GM19351 (cell line): Measurements from ENCODE around the gene PRMT7.
A peak's percentile ranks its signal among the peaks of the same experiment; 100 is the strongest.

Experiments used
- ATAC-seq: cut with Tn5 transposase; IDR thresholded peaks from one replicate; pipeline ENCODE4 v1.9.1; 2021; ENCODE audit warnings: mild to moderate bottlenecking, moderate library complexity; ENCODE audit not compliant: unreplicated experiment

Gene PRMT7, protein sequence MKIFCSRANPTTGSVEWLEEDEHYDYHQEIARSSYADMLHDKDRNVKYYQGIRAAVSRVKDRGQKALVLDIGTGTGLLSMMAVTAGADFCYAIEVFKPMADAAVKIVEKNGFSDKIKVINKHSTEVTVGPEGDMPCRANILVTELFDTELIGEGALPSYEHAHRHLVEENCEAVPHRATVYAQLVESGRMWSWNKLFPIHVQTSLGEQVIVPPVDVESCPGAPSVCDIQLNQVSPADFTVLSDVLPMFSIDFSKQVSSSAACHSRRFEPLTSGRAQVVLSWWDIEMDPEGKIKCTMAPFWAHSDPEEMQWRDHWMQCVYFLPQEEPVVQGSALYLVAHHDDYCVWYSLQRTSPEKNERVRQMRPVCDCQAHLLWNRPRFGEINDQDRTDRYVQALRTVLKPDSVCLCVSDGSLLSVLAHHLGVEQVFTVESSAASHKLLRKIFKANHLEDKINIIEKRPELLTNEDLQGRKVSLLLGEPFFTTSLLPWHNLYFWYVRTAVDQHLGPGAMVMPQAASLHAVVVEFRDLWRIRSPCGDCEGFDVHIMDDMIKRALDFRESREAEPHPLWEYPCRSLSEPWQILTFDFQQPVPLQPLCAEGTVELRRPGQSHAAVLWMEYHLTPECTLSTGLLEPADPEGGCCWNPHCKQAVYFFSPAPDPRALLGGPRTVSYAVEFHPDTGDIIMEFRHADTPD

GRCh38 chr16:68310774-68311511 is at the start of gene PRMT7, which contains the start of gene SLC7A6OS:
Gene PRMT7 (plus strand): TSS chr16:68311019. CDS start chr16:68315980, 4,961 bp downstream.
Gene SLC7A6OS (minus strand): TSS chr16:68310946. CDS start chr16:68310926, 20 bp downstream.
- peak; percentile 95 for ATAC-seq

DNA sequence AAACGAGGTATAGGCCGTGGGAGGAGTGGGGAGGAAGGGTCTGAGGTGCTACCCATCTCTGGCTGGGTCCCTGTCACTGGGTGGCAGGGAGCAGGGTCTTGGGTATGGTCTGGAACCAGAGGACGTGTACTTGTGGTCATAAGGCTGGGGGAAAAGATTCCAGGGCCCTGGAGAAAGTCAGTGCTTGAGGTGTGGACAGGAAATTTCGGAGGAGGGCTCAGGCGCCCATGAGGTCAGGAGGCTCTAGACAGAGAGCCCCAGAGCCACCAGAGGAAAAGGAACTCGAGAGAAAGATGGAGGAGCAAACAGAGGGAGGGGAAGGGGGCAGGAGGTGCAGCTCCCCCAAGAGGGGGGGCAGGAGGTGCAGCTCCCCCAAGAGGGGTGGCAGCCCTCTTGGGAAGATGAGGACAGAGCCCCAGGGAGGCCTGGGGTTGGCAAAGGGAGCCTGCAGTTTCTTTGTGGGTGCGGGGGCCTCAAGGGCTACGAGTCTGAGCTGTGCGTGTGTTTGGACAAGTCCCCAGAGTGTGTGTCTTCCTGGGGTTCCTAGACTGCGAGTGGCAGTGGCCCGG is 47.2 kb upstream of the PRMT7 start:
- no peak for ATAC-seq

GRCh38 chr16:68264128-68265077 is 46.4 kb upstream of the PRMT7 start, which contains the start of gene SLC7A6:
Gene SLC7A6 (plus strand): TSS chr16:68264526. CDS start chr16:68274727, 10,201 bp downstream.
- ATAC-seq, result peak; percentile 67

DNA sequence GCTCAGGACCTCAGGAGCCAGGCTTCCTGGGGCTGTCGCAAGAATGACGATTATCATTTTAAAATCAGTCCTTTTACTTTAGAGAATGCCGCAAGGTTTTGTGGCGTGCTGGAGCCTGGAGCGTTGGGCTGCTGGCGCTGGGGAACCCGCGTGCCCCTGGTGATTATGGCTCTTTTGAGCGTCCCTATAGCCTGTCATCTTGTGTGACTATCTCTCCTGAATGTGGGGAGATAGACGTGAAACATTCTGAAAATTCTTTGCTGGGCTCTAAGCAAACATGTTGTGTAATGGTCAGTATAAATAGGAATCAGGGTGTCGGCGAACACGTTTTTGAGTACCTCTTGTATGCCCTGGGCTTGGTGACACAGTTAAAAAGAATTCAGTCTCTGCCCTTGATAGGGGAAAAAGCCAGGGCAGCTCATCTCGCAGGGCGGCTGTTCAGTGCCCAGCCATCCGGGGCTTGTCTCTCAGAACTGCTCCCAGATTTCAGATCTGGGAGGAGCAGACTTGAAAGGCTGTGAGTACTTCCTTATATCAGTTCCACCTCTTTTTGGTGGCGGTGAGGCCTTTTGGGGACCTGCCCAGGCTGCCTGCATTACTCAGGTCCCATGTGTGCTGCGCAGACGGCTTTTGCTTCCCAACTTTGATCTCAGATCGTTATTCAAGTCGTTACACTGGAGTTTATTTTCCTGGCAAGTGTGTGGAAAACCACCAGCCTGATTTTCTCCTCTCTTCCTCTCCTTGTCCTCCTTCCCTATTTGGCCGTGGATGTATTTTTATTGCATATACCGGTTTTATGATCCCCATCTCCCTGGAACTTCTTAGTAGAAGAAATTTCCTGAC is 45.5 kb upstream of the PRMT7 start:
- peak; percentile 4 for ATAC-seq

DNA sequence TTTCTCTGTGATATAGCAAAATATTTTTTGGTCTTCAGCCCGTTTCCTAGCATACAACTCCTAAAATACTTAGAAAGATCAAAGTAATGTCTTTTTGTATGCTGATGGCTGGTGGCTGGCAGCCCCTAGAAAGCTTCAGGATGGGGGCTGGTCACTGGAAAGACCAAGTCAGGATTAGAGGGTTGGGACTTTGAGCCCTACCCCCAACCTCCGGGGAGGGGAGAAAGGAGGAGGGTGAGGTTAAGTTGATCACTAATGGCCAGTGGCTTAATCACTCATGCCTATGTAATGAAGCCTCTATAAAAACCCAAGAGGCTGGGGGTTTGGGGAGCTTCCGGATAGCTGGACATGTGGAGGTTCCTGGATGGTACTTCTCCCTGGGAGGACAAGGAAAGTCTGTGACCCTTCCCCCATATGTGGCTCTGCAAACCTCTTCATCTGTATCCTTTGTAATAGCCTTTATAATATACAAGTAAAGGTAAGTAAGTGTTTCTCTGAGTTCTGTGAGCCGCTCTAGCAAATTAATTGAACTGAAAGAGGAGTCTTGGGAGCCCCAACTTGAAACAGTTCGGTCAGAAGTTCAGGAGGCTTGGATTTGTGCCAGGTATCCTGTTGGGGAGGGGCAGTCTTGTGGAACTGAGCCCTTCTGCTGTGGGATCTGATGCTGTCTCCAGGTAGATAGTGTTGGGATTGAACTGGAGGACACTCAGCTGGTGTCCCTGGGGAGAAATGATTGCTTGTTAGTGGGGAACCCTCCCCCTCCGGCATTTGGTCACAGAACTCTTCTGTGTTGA is 43.0 kb upstream of the PRMT7 start:
- no peak for ATAC-seq

GRCh38 chr16:68269793-68270192 is 41.0 kb upstream of the PRMT7 start:
- no peak for ATAC-seq

GRCh38 chr16:68270353-68270752 is 40.5 kb upstream of the PRMT7 start:
- ATAC-seq, result no peak

- ATAC-seq, result no peak
Measured at GRCh38 chr16:68272507-68273209, 38.2 kb upstream of the PRMT7 start.

GRCh38 chr16:68273459-68273858 is 37.4 kb upstream of the PRMT7 start:
- no peak for ATAC-seq

DNA sequence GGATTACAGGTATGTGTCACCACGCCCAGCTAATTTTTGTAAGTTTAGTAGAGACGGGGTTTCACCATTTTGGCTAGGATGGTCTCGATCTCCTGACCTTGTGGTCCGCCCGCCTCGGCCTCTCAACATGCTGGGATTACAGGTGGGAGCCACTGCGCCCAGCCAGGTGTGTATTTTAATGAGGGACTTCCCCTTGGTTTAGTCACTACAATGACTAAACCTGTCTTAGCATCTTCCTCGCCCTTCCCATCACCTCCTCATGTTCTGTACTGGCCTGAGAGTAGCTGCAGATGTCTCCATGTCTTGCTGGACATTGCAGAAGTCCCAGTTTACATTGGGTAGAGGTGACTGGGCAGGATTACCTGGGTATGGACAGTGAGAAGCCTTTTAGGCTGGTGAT is 36.9 kb upstream of the PRMT7 start:
- ATAC-seq, result no peak

- ATAC-seq, result no peak
Measured at GRCh38 chr16:68274441-68274840, 36.4 kb upstream of the PRMT7 start.

DNA sequence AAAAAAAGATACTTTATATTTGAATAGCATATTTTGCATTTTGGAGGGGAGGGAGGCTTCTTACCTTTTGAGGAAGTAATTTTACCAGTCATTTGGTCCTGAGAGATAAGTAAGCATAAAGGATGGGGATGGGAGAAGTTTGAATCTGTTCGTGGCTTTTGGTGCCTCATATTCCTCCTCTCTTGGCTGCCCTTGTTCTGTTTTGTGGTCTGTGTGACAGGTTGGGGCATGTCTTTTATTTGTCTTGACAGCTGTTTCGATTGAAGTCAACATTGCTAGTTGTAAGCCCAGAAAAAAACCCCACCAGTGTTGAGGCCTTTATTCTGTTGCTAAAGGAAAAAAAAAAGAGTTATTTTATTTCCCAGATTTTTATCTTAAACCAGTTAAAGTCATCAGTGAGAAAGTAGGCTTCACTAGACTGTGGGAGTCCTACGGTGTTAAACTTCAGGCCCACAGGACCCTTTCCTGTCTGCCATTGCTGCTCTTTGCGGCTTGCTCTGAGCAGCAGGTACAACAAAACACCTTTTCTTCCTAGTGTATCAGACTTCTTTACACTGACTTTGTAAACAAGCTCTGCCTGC is 35.1 kb upstream of the PRMT7 start:
- ATAC-seq, result peak; percentile 66

GRCh38 chr16:68276223-68276622 is 34.6 kb upstream of the PRMT7 start:
- ATAC-seq, result no peak

DNA sequence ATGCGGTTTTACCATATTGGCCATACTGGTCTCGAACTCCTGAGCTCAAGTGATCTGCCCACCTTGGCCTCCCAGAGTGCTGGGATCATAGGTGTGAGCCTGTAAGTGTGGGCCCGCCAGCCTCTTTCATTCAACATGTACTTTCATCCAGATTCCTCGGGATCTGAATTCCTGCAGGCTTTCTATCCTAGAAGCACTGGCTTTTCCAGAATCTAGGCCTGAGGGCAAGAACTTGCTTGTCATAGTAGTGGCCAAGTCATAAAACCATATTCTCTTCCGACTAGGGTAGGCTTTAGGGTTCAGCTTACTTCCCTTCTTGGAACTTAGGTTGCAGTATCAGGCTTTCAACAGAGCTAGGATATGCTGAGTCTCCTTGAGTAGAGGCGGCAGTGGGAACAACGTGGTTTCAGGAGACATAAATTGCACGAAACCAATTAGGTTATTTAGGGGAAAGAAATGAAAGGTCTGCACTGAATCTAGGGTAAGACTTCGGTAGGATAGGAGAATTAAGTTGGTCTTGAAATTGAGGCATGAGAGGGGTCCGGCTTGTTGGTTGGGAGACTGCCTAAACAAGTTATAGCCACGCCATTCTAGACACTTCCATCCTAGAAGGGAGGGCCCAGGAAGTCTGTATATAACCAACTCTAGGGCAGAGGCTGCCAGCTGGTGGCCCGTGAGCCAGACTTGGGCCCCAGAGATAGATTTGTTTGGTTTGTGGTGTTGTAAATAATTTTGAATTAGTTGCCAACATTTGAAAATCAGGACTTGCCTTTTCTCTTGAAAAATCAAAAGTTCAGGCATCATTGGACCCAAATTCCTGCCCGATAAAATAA is 30.9 kb upstream of the PRMT7 start:
- no peak for ATAC-seq

- ATAC-seq, result no peak
Measured at GRCh38 chr16:68281368-68282063, 29.3 kb upstream of the PRMT7 start.

DNA sequence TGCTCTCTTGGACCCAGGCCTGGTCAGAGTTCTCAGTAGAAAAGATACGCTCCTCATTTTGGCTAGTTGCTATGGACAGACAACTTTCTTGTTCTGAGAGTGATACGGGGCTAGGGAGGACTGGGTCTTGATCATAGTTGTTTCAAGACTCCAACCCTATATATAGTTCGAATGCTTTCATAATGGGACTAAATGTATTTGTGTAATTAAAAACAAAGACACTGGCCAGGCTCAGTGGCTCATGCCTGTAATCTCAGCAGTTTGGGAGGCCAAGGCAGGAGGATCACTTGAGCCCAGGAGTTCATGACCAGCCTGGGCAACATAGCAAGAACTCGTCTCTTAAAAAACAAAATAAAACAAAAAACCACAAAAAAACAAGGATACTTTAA is 28.8 kb upstream of the PRMT7 start:
- ATAC-seq, result no peak
